K562 (cell line): ENCODE measurements around the gene CSF1. TPM values are rescaled to one million over a fixed set of nuclear protein-coding genes. Genes with fewer than 3 reads are reported as not detected.
A peak's percentile ranks its signal among the peaks of the same experiment; 100 is the strongest.

Experiments used
- ATAC-seq: fragments of 200-7000 bp; cut with Tn5 transposase; 3 replicates; pipeline ENCODE4 v1.9.1; 2020; ENCODE audit warnings: moderate library complexity
- Bru-seq: library from RNA; stranded (reverse); fragments of 400-500 nt; gene quantifications from one replicate; lab custom pipeline; 2021; lab: Mats Ljungman, UMichigan
- BruChase-seq, 2 experiments: library from RNA; stranded (reverse); fragments of 400-500 nt; gene quantifications; one replicate each; lab custom pipeline; 2021; lab: Mats Ljungman, UMichigan
- BruUV-seq: library from RNA; stranded (reverse); fragments of 400-500 nt; replicated peaks from 2 replicates; lab custom pipeline; 2021; lab: Mats Ljungman, UMichigan
- CTCF ChIA-PET: fragments of 300-600 bp; formaldehyde crosslinking; extraction: SDS; loops from one replicate; lab custom pipeline; 2021; ENCODE audit warnings: low intra/inter-chr PET ratio; lab: Yijun Ruan, JAX
- POLR2A ChIA-PET: fragments of 300-600, 350-650 bp; sonication (Branson Sonifier 250); formaldehyde crosslinking; extraction: SDS; loops from one replicate; lab custom pipeline; 2021; ENCODE audit warnings: antibody characterized with exemption, inconsistent platforms; lab: Yijun Ruan, JAX
- DNase-seq, 4 experiments: peaks; one replicate each; pipeline versions ENCODE4 v3.0.0 to v3.0.0-alpha.2; 2011 to 2018; ENCODE audit warnings: low spot score in 3 of 4, mixed read lengths in 3 of 4; ENCODE audit errors: extremely low read depth in 1 of 4
- FAIRE-seq: peaks from 2 replicates; lab custom pipeline; 2011; peaks lifted over from hg19 to GRCh38; lab: Jason Lieb, UNC
- H2AFZ ChIP-seq: 2 replicates; pipeline ENCODE4 v1.6.0; 2011; ENCODE audit warnings: low read depth, low read length, control low read depth, inconsistent platforms
- H3K27ac ChIP-seq: fragments of 200-600 bp; 3 replicates; pipeline ENCODE4 v1.8.0; 2011; ENCODE audit warnings: low read depth, mild to moderate bottlenecking, control low read depth, inconsistent platforms, low read length, moderate library complexity, mixed read lengths; ENCODE audit errors: extremely low read depth
- H3K27me3 ChIP-seq, 2 experiments: fragments of 300-600 bp in 1 of 2; 2 replicates in 1 of 2; 3 replicates in 1 of 2; pipeline versions ENCODE4 v1.6.0 to v1.8.0; 2011; ENCODE audit warnings: inconsistent platforms in 2 of 2, low read length in 2 of 2, mild to moderate bottlenecking in 1 of 2, mixed read lengths in 1 of 2, moderate library complexity in 1 of 2; ENCODE audit not compliant: control insufficient read depth in 2 of 2, insufficient read depth in 2 of 2
- H3K36me3 ChIP-seq: fragments of 300-600 bp; 3 replicates; pipeline ENCODE4 v1.8.0; 2011; ENCODE audit warnings: mild to moderate bottlenecking, low read length, inconsistent platforms; ENCODE audit not compliant: control insufficient read depth, insufficient read depth
- H3K4me1 ChIP-seq, 2 experiments: fragments of 200-600 bp in 1 of 2; replicated peaks in 1 of 2; 2 replicates in 1 of 2; 3 replicates in 1 of 2; pipeline versions ENCODE4 v1.5.1 to v1.8.0; 2011; ENCODE audit warnings: inconsistent platforms in 2 of 2, low read length in 2 of 2, mild to moderate bottlenecking in 1 of 2, mixed read lengths in 1 of 2, moderate library complexity in 1 of 2; ENCODE audit not compliant: control insufficient read depth in 2 of 2, insufficient read depth in 2 of 2
- H3K4me2 ChIP-seq: 2 replicates; pipeline ENCODE4 v1.6.1; 2011; ENCODE audit warnings: low read length, control low read depth, inconsistent platforms, mixed read lengths; ENCODE audit not compliant: insufficient read depth
- H3K4me3 ChIP-seq: fragments of 200-600 bp; sonication (generic), shearing (Covaris generic); 2 replicates; pipeline ENCODE4 v1.5.1; 2016; ENCODE audit warnings: control low read depth, inconsistent platforms
- H3K79me2 ChIP-seq: fragments of 200-600 bp; 3 replicates; pipeline ENCODE4 v1.8.0; 2011; ENCODE audit warnings: low read length, inconsistent platforms; ENCODE audit not compliant: control insufficient read depth, insufficient read depth
- H3K9ac ChIP-seq, 2 experiments: 2 replicates each; pipeline versions ENCODE4 v1.6.0 to v1.6.1; 2011; ENCODE audit warnings: low read depth in 2 of 2, low read length in 2 of 2, control low read depth in 1 of 2, inconsistent platforms in 1 of 2, mild to moderate bottlenecking in 1 of 2, mixed read lengths in 1 of 2; ENCODE audit not compliant: insufficient read depth in 1 of 2
- H3K9me1 ChIP-seq: one replicate; pipeline ENCODE4 v1.6.0; 2011; ENCODE audit warnings: inconsistent platforms, mild to moderate bottlenecking, low read length, moderate library complexity; ENCODE audit not compliant: control insufficient read depth, insufficient read depth
- H3K9me3 ChIP-seq: replicated peaks from 2 replicates; pipeline ENCODE4 v1.5.1; 2011; ENCODE audit warnings: low read depth, low read length, inconsistent platforms; ENCODE audit not compliant: control insufficient read depth, insufficient read depth
- H4K20me1 ChIP-seq: replicated peaks from 2 replicates; pipeline ENCODE4 v1.6.1; 2011; ENCODE audit warnings: low read length, inconsistent platforms, mixed read lengths; ENCODE audit not compliant: control insufficient read depth, insufficient read depth
- MAFG ChIP-seq: fragments of 450-650 bp; conservative IDR thresholded peaks from 2 replicates; pipeline ENCODE4 v1.6.1; 2016; ENCODE audit warnings: missing genetic modification characterization, missing compliant biosample characterization
- MAZ ChIP-seq, 2 experiments: fragments of 450-650 bp in 1 of 2; sonication (generic) in 1 of 2; formaldehyde crosslinking; IDR thresholded peaks in 1 of 2; conservative IDR thresholded peaks in 1 of 2; 2 replicates each; pipeline versions ENCODE4 v1.4.0 to v1.5.0; 2020; ENCODE audit warnings: mild to moderate bottlenecking in 1 of 2, missing genetic modification reagents in 1 of 2
- NBN ChIP-seq: fragments of 450-650 bp; IDR thresholded peaks from 2 replicates; pipeline ENCODE4 v1.6.1; 2016; ENCODE audit warnings: low read depth, mild to moderate bottlenecking
- NCOR1 ChIP-seq: fragments of 450-650 bp; IDR thresholded peaks from 2 replicates; pipeline ENCODE4 v1.6.1; 2016; ENCODE audit warnings: mild to moderate bottlenecking, moderate library complexity
- RHOXF2B ChIP-seq: fragments of 250-450 bp; sonication (Bioruptor Pico); conservative IDR thresholded peaks from 2 replicates; pipeline ENCODE4 v1.5.1; 2021
- SRSF9 ChIP-seq: fragments of 200-400 bp; formaldehyde crosslinking; IDR thresholded peaks from 2 replicates; pipeline ENCODE4 v1.6.1; 2017; ENCODE audit warnings: low read depth, low read length, borderline replicate concordance
- TGIF2 ChIP-seq: sonication (generic); formaldehyde crosslinking; IDR thresholded peaks from 2 replicates; pipeline ENCODE4 v1.8.1; 2022; ENCODE audit warnings: mild to moderate bottlenecking, missing genetic modification reagents, moderate library complexity
- ZNF175 ChIP-seq: fragments of 200-800 bp; sonication (Bioruptor generic); IDR thresholded peaks from 2 replicates; pipeline ENCODE4 v1.6.1; 2016; ENCODE audit warnings: low read depth, mild to moderate bottlenecking, missing genetic modification characterization, missing compliant biosample characterization
- WGBS: fragments of 100-300 bp; shearing (Covaris generic); methylation state at CpG from one replicate; pipeline ENCODE4 v1.1.6; 2016; ENCODE audit warnings: low coverage, mixed read lengths; ENCODE audit not compliant: insufficient coverage; ENCODE audit errors: missing lambda C conversion rate; 5-methylcytosine and 5-hydroxymethylcytosine counted together
- in situ Hi-C: fragments of 300-500 bp; cut with MboI; formaldehyde crosslinking; loops from 4 replicates; pipeline ENCODE4 v1.15.0; 2018; ENCODE audit warnings: inconsistent platforms, mixed read lengths
- intact Hi-C: fragments of 100-400 bp; cut with micrococcal nuclease; formaldehyde crosslinking; loops from 2 replicates; pipeline ENCODE4 v1.14.2; 2022
- long read RNA-seq, 3 experiments: library from polyadenylated mRNA in 2 of 3; library from RNA in 1 of 3; unstranded in 2 of 3; stranded (forward) in 1 of 3; transcript quantifications; one replicate each; pipeline ENCODE4 v2.0.0, GENCODE V29; 2019 to 2022
- polyA minus RNA-seq, 3 experiments: library from RNA; depleted of rRNA, polyadenylated mRNA; stranded (reverse); fragments of >200 nt; gene quantifications; 2 replicates each; pipeline ENCODE4 v1.2.3, GENCODE V29; 2011
- polyA plus RNA-seq, 8 experiments: library from polyadenylated mRNA; depleted of rRNA in 4 of 8; stranded (reverse) in 5 of 8; unstranded in 3 of 8; fragments of >200 nt; fragmentation: Nextera tagmentation in 2 of 8; fragmentation: Illumina TruSeq in 1 of 8; extraction: Ambion mirVana in 2 of 8; extraction: Trizol in 1 of 8; gene quantifications; 2 replicates each; pipeline versions ENCODE4 v1.2.1 to v1.2.3, GENCODE V29; 2011 to 2014; ENCODE audit warnings: inconsistent platforms in 1 of 8, missing spikeins in 1 of 8
- total RNA-seq, 7 experiments: library from RNA; depleted of rRNA in 6 of 7; stranded (reverse); fragments of >200 nt in 6 of 7; fragmentation: Illumina TruSeq in 2 of 7; extraction: Trizol in 2 of 7; gene quantifications; 2 replicates each; pipeline versions ENCODE4 v1.2.1 to v1.2.3, GENCODE V29; 2011 to 2021; ENCODE audit warnings: low replicate concordance in 1 of 7
- TF ChIP-seq, protein P1 (sequence below), 2 experiments: fragments of 450-650 bp in 1 of 2; sonication (generic) in 1 of 2; formaldehyde crosslinking in 1 of 2; IDR thresholded peaks in 1 of 2; conservative IDR thresholded peaks in 1 of 2; 2 replicates each; pipeline versions ENCODE4 v1.6.1 to v1.8.1; 2016 to 2023; ENCODE audit warnings: mild to moderate bottlenecking in 2 of 2, moderate library complexity in 2 of 2, inconsistent platforms in 1 of 2, missing genetic modification reagents in 1 of 2
- TF ChIP-seq, protein P2 (sequence below), 2 experiments: fragments of 450-650 bp; IDR thresholded peaks; 2 replicates each; pipeline ENCODE4 v1.6.1; 2016

CSF1 gene, protein sequence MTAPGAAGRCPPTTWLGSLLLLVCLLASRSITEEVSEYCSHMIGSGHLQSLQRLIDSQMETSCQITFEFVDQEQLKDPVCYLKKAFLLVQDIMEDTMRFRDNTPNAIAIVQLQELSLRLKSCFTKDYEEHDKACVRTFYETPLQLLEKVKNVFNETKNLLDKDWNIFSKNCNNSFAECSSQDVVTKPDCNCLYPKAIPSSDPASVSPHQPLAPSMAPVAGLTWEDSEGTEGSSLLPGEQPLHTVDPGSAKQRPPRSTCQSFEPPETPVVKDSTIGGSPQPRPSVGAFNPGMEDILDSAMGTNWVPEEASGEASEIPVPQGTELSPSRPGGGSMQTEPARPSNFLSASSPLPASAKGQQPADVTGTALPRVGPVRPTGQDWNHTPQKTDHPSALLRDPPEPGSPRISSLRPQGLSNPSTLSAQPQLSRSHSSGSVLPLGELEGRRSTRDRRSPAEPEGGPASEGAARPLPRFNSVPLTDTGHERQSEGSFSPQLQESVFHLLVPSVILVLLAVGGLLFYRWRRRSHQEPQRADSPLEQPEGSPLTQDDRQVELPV
- 11.8 and 30.8 TPM in 2 replicates for total RNA-seq (2011; cell fraction: chromatin; rRNA removed; ENCODE audit: low replicate concordance)
- total RNA-seq (2011; cell fraction: nucleolus; rRNA removed): 17.2 and 24.8 TPM in 2 replicates
- 16.3 and 18.2 TPM in 2 replicates for total RNA-seq (2011; cell fraction: nucleoplasm; rRNA removed)
- total RNA-seq (2014; rRNA removed): 2.8 and 5.9 TPM in 2 replicates
- total RNA-seq (2014; rRNA removed; fragmentation: Illumina TruSeq; extraction: Trizol): 1.6 TPM in 2 replicates
- total RNA-seq (2015; rRNA removed; fragmentation: Illumina TruSeq; extraction: Trizol): 2.4 and 3.4 TPM in 2 replicates
- 6.7 and 6.8 TPM in 2 replicates for total RNA-seq (2021)
- polyA plus RNA-seq (2011; rRNA removed): 6.9 and 11.8 TPM in 2 replicates
- 4.6 and 12.6 TPM in 2 replicates for polyA plus RNA-seq (2011; cell fraction: cytosol; rRNA removed)
- polyA plus RNA-seq (2011; cell fraction: nucleus; rRNA removed): 12.5 and 39.9 TPM in 2 replicates
- 4.7 and 8.6 TPM in 2 replicates for polyA plus RNA-seq (2012)
- 3.8 and 4.8 TPM in 2 replicates for polyA plus RNA-seq (2014; fragmentation: Illumina TruSeq; extraction: Trizol)
- under 1 TPM; 0.18 to 0.23 TPM for polyA plus RNA-seq (2014; fragmentation: Nextera tagmentation; extraction: Ambion mirVana)
- polyA plus RNA-seq (2014; rRNA removed): 2.7 and 4.3 TPM in 2 replicates
- 3.9 and 8.8 TPM in 2 replicates for polyA minus RNA-seq (2011; rRNA and poly(A)+ RNA removed)
- polyA minus RNA-seq (2011; cell fraction: cytosol; rRNA and poly(A)+ RNA removed): 8.5 and 11.6 TPM in 2 replicates
- polyA minus RNA-seq (2011; cell fraction: nucleus; rRNA and poly(A)+ RNA removed): 5.1 and 13.7 TPM in 2 replicates
- Bru-seq, nascent RNA: percentile 65 among the genes with signal in this experiment
- percentile 55 among the genes with signal in this experiment for BruChase-seq, experiment 1, labeled RNA remaining after a 2-hour chase
- percentile 59 among the genes with signal in this experiment for BruChase-seq, experiment 2, labeled RNA remaining after a 6-hour chase
- long read RNA-seq, experiment 1, full-length matches to known transcripts: 8 of 25 reads
- long read RNA-seq, experiment 1, partial matches to known transcripts: 17 of 25 reads
- long read RNA-seq, experiment 1, other reads (novel, unspliced or antisense): 0 of 25 reads
- long read RNA-seq, experiment 2, full-length matches to known transcripts: 3 of 6 reads
- long read RNA-seq, experiment 2, partial matches to known transcripts: 1 of 6 reads
- long read RNA-seq, experiment 2, other reads (novel, unspliced or antisense): 2 of 6 reads
- long read RNA-seq, experiment 3: 0 reads

DNA sequence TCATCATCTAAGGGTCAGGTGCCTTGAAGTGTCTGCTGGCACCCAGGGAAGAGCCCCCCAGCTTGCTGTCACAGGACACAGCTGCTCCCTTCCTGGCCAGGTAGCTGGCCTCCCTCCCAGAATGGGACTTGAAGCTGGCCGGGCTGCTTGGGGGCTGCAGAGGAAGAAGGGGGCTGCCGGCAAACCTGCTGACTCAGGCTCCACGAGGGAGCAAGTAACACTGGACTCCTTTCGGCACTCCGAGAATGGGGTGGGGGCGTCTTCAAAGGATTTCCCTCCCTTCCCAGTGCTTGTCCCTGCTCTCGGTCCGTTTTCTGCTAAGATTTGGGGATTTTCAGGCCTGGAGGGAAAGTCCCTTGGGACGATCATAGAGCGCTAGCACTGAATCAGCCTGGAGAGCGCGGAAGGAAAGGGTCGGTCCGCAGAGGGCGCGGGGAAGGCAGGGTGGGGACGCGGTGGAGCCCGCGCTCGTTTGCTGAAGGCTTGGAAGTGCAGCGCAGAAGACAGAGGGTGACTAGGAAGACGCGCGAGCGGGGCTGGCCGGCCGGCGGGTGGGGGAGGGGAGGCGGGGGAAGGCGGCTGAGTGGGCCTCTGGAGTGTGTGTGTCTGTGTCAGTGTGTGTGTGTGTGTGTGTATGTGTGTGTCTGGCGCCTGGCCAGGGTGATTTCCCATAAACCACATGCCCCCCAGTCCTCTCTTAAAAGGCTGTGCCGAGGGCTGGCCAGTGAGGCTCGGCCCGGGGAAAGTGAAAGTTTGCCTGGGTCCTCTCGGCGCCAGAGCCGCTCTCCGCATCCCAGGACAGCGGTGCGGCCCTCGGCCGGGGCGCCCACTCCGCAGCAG lies at the start of gene CSF1:
Gene CSF1 (plus strand): TSS at position 727 of the 840 bp plus-strand sequence. CDS start 175 bp downstream, outside the sequence.
- Histone ChIP-seq H4K20me1 (no peaks in the 10 kb centered on the region), H3K9me3 (no peaks in the 10 kb centered on the region), H3K9ac (peak within 1 kb of the TSS; percentile 79 to 93), H3K36me3 (no peaks in the 10 kb centered on the region), H3K79me2 (peaks cover 21% of the 10 kb centered on the region), H3K4me2 (peak within 1 kb of the TSS; percentile 84), H3K27ac (peak within 1 kb of the TSS; percentile 64), H3K4me3 (peak within 1 kb of the TSS; percentile 52), H3K9me1 (no peaks in the 10 kb centered on the region), H2AFZ (peak within 1 kb of the TSS; percentile 98), H3K4me1 (peaks cover 30 to 37% of the 10 kb centered on the region in 2 experiments), H3K27me3 (no peaks in the 10 kb centered on the region)
- POLR2A ChIA-PET: interaction anchor here (0.6 to 2.3 kb wide), 5 partner anchors 10 to 76 kb away, joined by 4 to 10 read pairs (median 7); partner anchors contain the start of gene AHCYL1
- intact Hi-C loops (no loop called here), in situ Hi-C loops (no loop called here)
- CTCF ChIA-PET: interaction anchor here (1.4 kb wide), 1 partner anchor 133 kb away, joined by 4 read pairs; no protein-coding TSS in a partner anchor
- WGBS: 16% methylated on average over 33 of the region's 45 CpGs
- ATAC-seq (peak; percentile 82), FAIRE-seq (no peak), DNase-seq (peak; percentile 85 to 92 (median 90))
- no TSS peak for BruUV-seq
- peak; percentile 69; the same call in 1 of the 2 replicates for TF ChIP-seq NCOR1
- TF ChIP-seq MAFG (tag): peak; percentile 80
- peak; percentile 77 for TF ChIP-seq ZNF175 (CRISPR knock-in tag)
- no peak for TF ChIP-seq RHOXF2B (CRISPR knock-in tag)
- TF ChIP-seq, protein P1, sequence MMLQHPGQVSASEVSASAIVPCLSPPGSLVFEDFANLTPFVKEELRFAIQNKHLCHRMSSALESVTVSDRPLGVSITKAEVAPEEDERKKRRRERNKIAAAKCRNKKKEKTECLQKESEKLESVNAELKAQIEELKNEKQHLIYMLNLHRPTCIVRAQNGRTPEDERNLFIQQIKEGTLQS (IDR thresholded peaks at IDR 0.05): 0 out of 2 replicates have a peak, but pooled peaks have one; percentile 15
- TF ChIP-seq, protein P1 (CRISPR knock-in tag; conservative IDR thresholded peaks at IDR 0.05): no peak
- TF ChIP-seq, protein P2, sequence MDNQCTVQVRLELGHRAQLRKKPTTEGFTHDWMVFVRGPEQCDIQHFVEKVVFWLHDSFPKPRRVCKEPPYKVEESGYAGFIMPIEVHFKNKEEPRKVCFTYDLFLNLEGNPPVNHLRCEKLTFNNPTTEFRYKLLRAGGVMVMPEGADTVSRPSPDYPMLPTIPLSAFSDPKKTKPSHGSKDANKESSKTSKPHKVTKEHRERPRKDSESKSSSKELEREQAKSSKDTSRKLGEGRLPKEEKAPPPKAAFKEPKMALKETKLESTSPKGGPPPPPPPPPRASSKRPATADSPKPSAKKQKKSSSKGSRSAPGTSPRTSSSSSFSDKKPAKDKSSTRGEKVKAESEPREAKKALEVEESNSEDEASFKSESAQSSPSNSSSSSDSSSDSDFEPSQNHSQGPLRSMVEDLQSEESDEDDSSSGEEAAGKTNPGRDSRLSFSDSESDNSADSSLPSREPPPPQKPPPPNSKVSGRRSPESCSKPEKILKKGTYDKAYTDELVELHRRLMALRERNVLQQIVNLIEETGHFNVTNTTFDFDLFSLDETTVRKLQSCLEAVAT (IDR thresholded peaks at IDR 0.05): peak; percentile 73 to 87; a peak in 3 of 4 replicates
- TF ChIP-seq NBN: peak; percentile 46; the same call in 1 of the 2 replicates
- TF ChIP-seq MAZ (CRISPR knock-in tag; conservative IDR thresholded peaks at IDR 0.05 in 1 of 2, IDR thresholded peaks at IDR 0.05 in 1 of 2): peak; percentile 38 to 75; a peak in 3 of 4 replicates
- TF ChIP-seq TGIF2 (CRISPR knock-in tag): no peak
- TF ChIP-seq SRSF9: no peak
